GM12892 (cell line): Measurements from ENCODE around the gene SMYD3.

Source experiments
- POLR2A ChIP-seq: IDR thresholded peaks from 2 replicates; pipeline ENCODE4 v1.6.1; 2011; ENCODE audit warnings: low read depth, low read length, control low read depth
- POLR2AphosphoS5 ChIP-seq: IDR thresholded peaks from 2 replicates; pipeline ENCODE4 v1.6.1; 2011; ENCODE audit warnings: low read depth, low read length, control low read depth

DNA sequence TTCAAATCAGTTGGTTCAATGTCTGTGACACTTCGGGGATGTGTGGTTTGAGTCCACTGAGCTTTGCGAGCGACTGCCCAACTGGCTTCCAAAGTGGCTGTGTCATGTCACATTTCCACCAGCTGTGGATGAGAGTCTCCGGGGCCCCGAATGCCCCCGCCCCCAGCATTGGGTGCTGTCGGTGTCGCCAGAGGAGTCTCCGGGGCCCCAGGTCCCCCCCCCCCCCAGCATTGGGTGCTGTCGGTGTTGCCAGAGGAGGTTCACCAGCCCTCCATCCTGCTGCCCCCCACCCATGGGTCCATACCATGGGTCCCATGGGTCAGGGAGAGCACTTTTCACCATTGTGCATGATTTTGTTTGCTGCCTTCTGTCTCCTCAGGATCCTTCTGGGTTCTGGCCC, 9.0 kb upstream of the SMYD3 start:
- TF ChIP-seq POLR2A (no peak), POLR2AphosphoS5 (no peak)
